ENCODE measurements around the gene THADA.

THADA gene

DNA sequence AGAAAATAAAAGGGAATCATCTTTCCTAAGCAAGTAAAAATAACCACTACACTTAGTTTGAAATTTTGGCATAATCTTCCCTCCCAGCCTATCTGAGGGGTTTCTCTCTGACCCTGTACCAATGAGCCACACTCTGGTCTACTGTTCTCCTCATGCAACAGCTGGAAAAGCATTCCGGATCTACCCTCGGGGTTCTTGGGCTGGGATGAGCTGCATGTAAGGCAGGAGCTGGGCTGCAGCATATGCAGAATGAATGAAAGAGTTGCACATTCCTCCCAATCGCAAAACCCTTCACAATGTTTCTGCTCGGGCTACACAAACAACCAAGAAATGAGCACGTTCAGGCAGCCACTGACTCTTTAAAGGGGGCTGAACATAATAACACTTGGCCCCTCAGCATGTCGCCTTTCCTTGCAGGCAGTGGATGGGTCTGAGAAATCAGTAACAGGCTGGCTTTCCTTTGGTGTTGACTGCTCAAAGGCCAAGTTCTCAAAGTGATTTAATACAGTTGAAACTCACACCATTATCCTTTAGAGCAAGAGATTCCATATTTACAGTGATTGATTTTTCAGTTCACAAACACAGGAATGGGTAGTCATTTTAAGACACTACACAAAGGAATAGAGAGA, 189.1 kb downstream of the THADA start:
- DNase-seq (ENCODE audit: low read depth, low spot score): no peak
- TF ChIP-seq ZNF274 (IDR thresholded peaks at IDR 0.05; ENCODE audit: low read depth, low read length) (no peak), YY1 (IDR thresholded peaks at IDR 0.05; ENCODE audit: insufficient read depth, insufficient read length) (no peak), SUZ12 (IDR thresholded peaks at IDR 0.05; ENCODE audit: extremely low read depth, insufficient read depth, insufficient read length) (no peak)
- no peaks in the 10 kb centered on the region for H3K9me3 ChIP-seq (ENCODE audit: insufficient read depth, low read length)
- no peaks in the 10 kb centered on the region for H3K27me3 ChIP-seq (ENCODE audit: insufficient read depth, insufficient read length)
- no peak overlapping the region for H3K4me3 ChIP-seq (ENCODE audit: insufficient read length, low read depth)
- no peaks in the 10 kb centered on the region for H3K36me3 ChIP-seq (ENCODE audit: insufficient read depth, insufficient read length, low read length)
- H3K4me1 ChIP-seq (ENCODE audit: insufficient read depth, insufficient read length): peaks cover 2% of the 10 kb centered on the region
- H3K9ac ChIP-seq (ENCODE audit: insufficient read length, low read depth): no peak overlapping the region

DNA sequence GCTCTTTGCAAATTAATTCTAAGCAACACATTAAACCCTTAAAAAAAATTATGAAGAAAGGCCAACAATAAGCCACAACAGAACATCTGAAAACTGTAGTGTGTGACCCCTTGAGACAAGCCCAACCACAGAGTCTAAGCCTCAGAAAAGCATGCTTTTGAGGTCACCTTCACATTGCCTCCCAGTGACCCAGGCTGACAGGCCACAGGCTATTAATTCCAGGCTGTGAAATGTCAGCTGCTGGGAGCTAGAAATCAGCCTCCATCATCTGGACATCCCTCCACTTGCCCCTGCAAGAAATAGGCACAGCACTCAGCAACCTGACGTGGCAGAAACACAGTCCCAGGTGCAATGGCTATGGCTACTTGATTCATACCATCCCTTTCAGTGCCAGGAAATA, 190.0 kb downstream of the THADA start:
- Histone ChIP-seq H3K36me3 (ENCODE audit: insufficient read depth, insufficient read length, low read length) (no peaks in the 10 kb centered on the region), H3K27me3 (ENCODE audit: insufficient read depth, insufficient read length) (no peaks in the 10 kb centered on the region), H3K9ac (ENCODE audit: insufficient read length, low read depth) (no peak overlapping the region), H3K4me3 (ENCODE audit: insufficient read length, low read depth) (no peak overlapping the region), H3K9me3 (ENCODE audit: insufficient read depth, low read length) (no peaks in the 10 kb centered on the region), H3K4me1 (ENCODE audit: insufficient read depth, insufficient read length) (peaks cover 2% of the 10 kb centered on the region)
- DNase-seq (ENCODE audit: low read depth, low spot score): no peak
- no peak for TF ChIP-seq SUZ12 (IDR thresholded peaks at IDR 0.05; ENCODE audit: extremely low read depth, insufficient read depth, insufficient read length)
- no peak for TF ChIP-seq YY1 (IDR thresholded peaks at IDR 0.05; ENCODE audit: insufficient read depth, insufficient read length)
- no peak for TF ChIP-seq ZNF274 (IDR thresholded peaks at IDR 0.05; ENCODE audit: low read depth, low read length)

DNA sequence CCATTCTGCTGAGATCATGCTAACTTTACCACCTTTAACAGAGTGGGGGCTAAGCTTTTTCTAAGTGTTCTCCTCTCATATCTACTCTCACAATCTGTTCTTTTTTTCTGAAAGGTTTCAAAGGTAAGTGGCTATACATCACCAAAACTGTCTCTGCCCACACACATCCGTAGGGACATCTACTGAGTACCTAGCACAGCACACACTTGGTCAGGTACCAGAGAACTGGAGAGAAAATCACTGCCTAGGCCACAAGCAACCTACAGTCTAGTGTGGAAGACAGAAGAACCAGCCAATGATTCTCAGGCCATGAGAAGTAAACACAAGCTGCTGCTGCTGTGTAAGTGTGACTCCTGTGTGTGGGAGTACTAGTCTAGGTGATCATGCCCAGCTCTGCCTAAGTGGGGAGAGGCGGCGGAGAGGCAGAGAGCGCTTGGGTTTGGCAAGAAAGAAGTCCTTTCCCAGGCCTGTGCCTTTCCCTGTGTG, 193.3 kb downstream of the THADA start:
- Histone ChIP-seq H3K9ac (ENCODE audit: insufficient read length, low read depth) (no peak overlapping the region), H3K36me3 (ENCODE audit: insufficient read depth, insufficient read length, low read length) (peaks cover 5% of the 10 kb centered on the region), H3K4me3 (ENCODE audit: insufficient read length, low read depth) (no peak overlapping the region), H3K4me1 (ENCODE audit: insufficient read depth, insufficient read length) (peaks cover 2% of the 10 kb centered on the region), H3K9me3 (ENCODE audit: insufficient read depth, low read length) (no peaks in the 10 kb centered on the region), H3K27me3 (ENCODE audit: insufficient read depth, insufficient read length) (no peaks in the 10 kb centered on the region)
- DNase-seq (ENCODE audit: low read depth, low spot score): no peak
- no peak for TF ChIP-seq ZNF274 (IDR thresholded peaks at IDR 0.05; ENCODE audit: low read depth, low read length)
- TF ChIP-seq SUZ12 (IDR thresholded peaks at IDR 0.05; ENCODE audit: extremely low read depth, insufficient read depth, insufficient read length): no peak
- no peak for TF ChIP-seq YY1 (IDR thresholded peaks at IDR 0.05; ENCODE audit: insufficient read depth, insufficient read length)

DNA sequence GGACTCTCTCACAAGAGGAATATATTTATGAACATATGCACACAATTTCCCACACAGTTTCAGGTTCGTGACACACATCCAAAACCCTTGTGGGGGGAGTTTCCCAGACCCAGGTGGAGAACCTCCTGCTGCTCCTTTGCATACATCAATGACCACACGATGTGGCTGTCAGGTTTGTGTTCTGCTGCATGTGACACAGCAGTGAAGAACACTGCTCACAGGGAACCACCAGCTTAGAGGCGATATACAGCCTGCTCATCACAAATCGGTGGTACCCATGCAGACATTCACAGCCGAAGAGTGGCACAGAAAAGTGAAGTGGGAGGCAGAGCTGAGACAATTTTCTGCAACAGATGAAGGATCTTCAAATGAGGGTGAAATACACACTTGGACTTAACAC, 193.8 kb downstream of the THADA start:
- no peaks in the 10 kb centered on the region for H3K27me3 ChIP-seq (ENCODE audit: insufficient read depth, insufficient read length)
- H3K36me3 ChIP-seq (ENCODE audit: insufficient read depth, insufficient read length, low read length): peaks cover 8% of the 10 kb centered on the region
- peaks cover 2% of the 10 kb centered on the region for H3K4me1 ChIP-seq (ENCODE audit: insufficient read depth, insufficient read length)
- H3K9me3 ChIP-seq (ENCODE audit: insufficient read depth, low read length): no peaks in the 10 kb centered on the region
- H3K4me3 ChIP-seq (ENCODE audit: insufficient read length, low read depth): no peak overlapping the region
- TF ChIP-seq SUZ12 (IDR thresholded peaks at IDR 0.05; ENCODE audit: extremely low read depth, insufficient read depth, insufficient read length) (no peak), YY1 (IDR thresholded peaks at IDR 0.05; ENCODE audit: insufficient read depth, insufficient read length) (no peak), ZNF274 (IDR thresholded peaks at IDR 0.05; ENCODE audit: low read depth, low read length) (no peak)
- DNase-seq (ENCODE audit: low read depth, low spot score): no peak
- no peak overlapping the region for H3K9ac ChIP-seq (ENCODE audit: insufficient read length, low read depth)

DNA sequence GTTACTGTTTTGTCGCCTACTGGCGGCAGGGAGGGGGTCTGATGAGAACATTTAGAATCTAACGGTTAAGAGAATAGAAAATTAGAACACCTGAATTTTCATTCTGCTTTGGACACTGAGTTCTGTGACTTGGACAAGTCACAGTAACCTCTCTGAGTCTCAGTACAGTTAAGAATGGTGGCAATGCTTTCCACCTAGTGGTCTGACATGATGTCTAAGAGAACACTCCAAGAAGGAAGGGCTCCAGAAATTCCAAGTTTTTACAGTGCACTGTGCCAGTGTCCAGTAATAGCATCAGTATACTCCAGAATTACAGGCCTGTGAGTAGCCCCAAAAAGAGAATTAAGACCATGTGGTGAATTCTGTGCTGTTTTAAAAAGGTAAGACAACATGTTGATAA, 195.3 kb downstream of the THADA start:
- Histone ChIP-seq H3K4me1 (ENCODE audit: insufficient read depth, insufficient read length) (no peaks in the 10 kb centered on the region), H3K4me3 (ENCODE audit: insufficient read length, low read depth) (no peak overlapping the region), H3K9me3 (ENCODE audit: insufficient read depth, low read length) (no peaks in the 10 kb centered on the region), H3K27me3 (ENCODE audit: insufficient read depth, insufficient read length) (no peaks in the 10 kb centered on the region), H3K9ac (ENCODE audit: insufficient read length, low read depth) (no peak overlapping the region), H3K36me3 (ENCODE audit: insufficient read depth, insufficient read length, low read length) (peaks cover 14% of the 10 kb centered on the region)
- no peak for DNase-seq (ENCODE audit: low read depth, low spot score)
- TF ChIP-seq ZNF274 (IDR thresholded peaks at IDR 0.05; ENCODE audit: low read depth, low read length) (no peak), YY1 (IDR thresholded peaks at IDR 0.05; ENCODE audit: insufficient read depth, insufficient read length) (no peak)

DNA sequence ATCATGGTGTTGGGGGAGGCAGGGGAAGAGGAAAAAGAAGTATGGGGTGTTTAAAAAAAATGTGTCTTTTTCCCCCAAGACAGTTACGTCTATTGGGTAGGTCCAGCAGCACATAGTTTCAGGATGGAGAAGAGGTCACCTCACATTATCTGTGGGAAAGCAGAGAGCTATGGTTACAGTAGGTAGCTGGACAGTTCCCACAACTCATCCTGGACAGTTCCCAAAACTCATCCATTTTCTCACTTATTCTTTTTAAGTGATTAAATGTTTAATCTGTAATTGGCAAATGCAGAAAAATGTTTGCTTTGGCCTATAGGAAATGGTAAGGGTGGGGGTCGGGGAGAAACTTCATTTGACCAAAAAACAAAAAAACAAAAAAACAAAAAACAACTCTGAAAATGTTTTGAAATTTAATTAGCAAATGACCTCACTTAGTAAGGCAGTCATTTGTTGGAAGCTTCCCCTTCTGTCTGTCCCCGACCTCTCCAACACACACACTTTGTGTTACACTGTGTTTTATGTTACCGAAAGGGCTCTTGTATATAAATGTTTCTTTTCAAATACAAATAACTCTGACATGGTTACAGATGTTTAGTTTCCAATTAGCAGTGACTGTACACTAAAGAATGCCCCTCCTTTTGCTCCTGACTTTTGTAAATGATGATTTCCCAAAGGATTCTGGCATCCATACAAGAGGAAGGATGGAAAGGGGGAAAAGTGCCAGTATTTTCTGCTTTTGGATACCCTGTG, 196.1 kb downstream of the THADA start:
- Histone ChIP-seq H3K9me3 (ENCODE audit: insufficient read depth, low read length) (no peaks in the 10 kb centered on the region), H3K9ac (ENCODE audit: insufficient read length, low read depth) (no peak overlapping the region), H3K4me3 (ENCODE audit: insufficient read length, low read depth) (no peak overlapping the region), H3K27me3 (ENCODE audit: insufficient read depth, insufficient read length) (no peaks in the 10 kb centered on the region), H3K4me1 (ENCODE audit: insufficient read depth, insufficient read length) (no peaks in the 10 kb centered on the region), H3K36me3 (ENCODE audit: insufficient read depth, insufficient read length, low read length) (peaks cover 18% of the 10 kb centered on the region)
- TF ChIP-seq ZNF274 (IDR thresholded peaks at IDR 0.05; ENCODE audit: low read depth, low read length) (no peak), SUZ12 (IDR thresholded peaks at IDR 0.05; ENCODE audit: extremely low read depth, insufficient read depth, insufficient read length) (no peak), YY1 (IDR thresholded peaks at IDR 0.05; ENCODE audit: insufficient read depth, insufficient read length) (no peak)
- DNase-seq (ENCODE audit: low read depth, low spot score): no peak

DNA sequence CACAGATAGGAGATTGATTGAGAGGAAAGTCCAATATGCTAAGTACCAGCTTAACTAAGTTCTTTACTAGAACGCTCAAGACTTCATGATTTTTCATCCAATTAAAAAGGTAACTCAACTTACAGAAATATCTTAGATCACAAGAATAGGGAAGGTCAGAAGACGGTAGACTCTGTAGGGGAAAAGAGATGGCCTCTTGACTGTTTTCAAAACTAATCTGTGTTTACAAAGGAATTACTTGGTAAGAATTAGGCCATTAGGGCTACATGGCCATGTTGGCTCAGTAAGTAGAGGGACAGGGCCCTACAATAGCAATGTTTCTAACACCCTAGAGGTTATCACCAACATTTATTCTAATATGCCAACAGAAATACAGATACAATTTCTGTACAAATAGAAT, 196.7 kb downstream of the THADA start:
- no peaks in the 10 kb centered on the region for H3K27me3 ChIP-seq (ENCODE audit: insufficient read depth, insufficient read length)
- no peak for TF ChIP-seq ZNF274 (IDR thresholded peaks at IDR 0.05; ENCODE audit: low read depth, low read length)
- TF ChIP-seq SUZ12 (IDR thresholded peaks at IDR 0.05; ENCODE audit: extremely low read depth, insufficient read depth, insufficient read length): no peak
- no peak for TF ChIP-seq YY1 (IDR thresholded peaks at IDR 0.05; ENCODE audit: insufficient read depth, insufficient read length)
- H3K9me3 ChIP-seq (ENCODE audit: insufficient read depth, low read length): no peaks in the 10 kb centered on the region
- no peaks in the 10 kb centered on the region for H3K4me1 ChIP-seq (ENCODE audit: insufficient read depth, insufficient read length)
- no peak for DNase-seq (ENCODE audit: low read depth, low spot score)
- H3K9ac ChIP-seq (ENCODE audit: insufficient read length, low read depth): no peak overlapping the region
- H3K36me3 ChIP-seq (ENCODE audit: insufficient read depth, insufficient read length, low read length): peaks cover 19% of the 10 kb centered on the region
- no peak overlapping the region for H3K4me3 ChIP-seq (ENCODE audit: insufficient read length, low read depth)

All from NT2/D1 (cell line).